Mucosa of descending colon (tissue), 3 donors: ENCODE measurements around the gene FBXO10. TPM values are rescaled to one million over a fixed set of nuclear protein-coding genes. Genes with fewer than 3 reads are reported as not detected.

Experiments
- ATAC-seq: fragments of 200-7000 bp; cut with Tn5 transposase; one replicate; pipeline ENCODE4 v1.9.1; 2020; ENCODE audit warnings: mild to moderate bottlenecking, moderate library complexity
- DNase-seq, 3 donors: peaks; one replicate each; pipeline ENCODE4 v3.0.0-alpha.2; 2020
- H3K36me3 ChIP-seq: fragments of 200-600 bp; one replicate; pipeline ENCODE4 v1.8.0; 2021; ENCODE audit warnings: low read depth, mild to moderate bottlenecking
- H3K4me1 ChIP-seq: fragments of 200-600 bp; one replicate; pipeline ENCODE4 v1.8.0; 2021; ENCODE audit warnings: low read depth, mild to moderate bottlenecking
- H3K4me3 ChIP-seq: fragments of 200-600 bp; one replicate; pipeline ENCODE4 v1.8.0; 2021; ENCODE audit warnings: mild to moderate bottlenecking
- H3K9me3 ChIP-seq: fragments of 200-600 bp; one replicate; pipeline ENCODE4 v1.8.0; 2021; ENCODE audit warnings: mild to moderate bottlenecking
- intact Hi-C, 2 donors: fragments of 100-400 bp; cut with DNase I in 1 of 2; cut with micrococcal nuclease in 1 of 2; formaldehyde crosslinking; loops; one replicate each; pipeline versions ENCODE4 v1.11.0 to v1.11.1; 2022; cut with DNase I, micrococcal nuclease
- total RNA-seq, 3 donors: library from RNA; stranded (reverse); fragmentation: NEBNext Ultra II Directional in 2 of 3; extraction: Animal tissue kit (Norgen Biotek cat#: 25700) in 2 of 3; gene quantifications; one replicate each; pipeline versions ENCODE4 v1.2.1 to v1.2.4, GENCODE V29; 2021 to 2023
- TF ChIP-seq, protein P1 (sequence below): fragments of 200-600 bp; IDR thresholded peaks from one replicate; pipeline ENCODE4 v1.8.0; 2022; ENCODE audit warnings: antibody characterized with exemption, mild to moderate bottlenecking
- donor health status: DM: no; HTN: no; CAD: no; lungs with moderate emphysema.
- donor health status: DM: no; HTN: no; CAD: no.
- donor health status: DM: no; HTN: yes; CAD: no.

FBXO10 gene
- total RNA-seq, 3 donors from 2014 or later = 3.4 to 15.9 (median 4.6) TPM

DNA sequence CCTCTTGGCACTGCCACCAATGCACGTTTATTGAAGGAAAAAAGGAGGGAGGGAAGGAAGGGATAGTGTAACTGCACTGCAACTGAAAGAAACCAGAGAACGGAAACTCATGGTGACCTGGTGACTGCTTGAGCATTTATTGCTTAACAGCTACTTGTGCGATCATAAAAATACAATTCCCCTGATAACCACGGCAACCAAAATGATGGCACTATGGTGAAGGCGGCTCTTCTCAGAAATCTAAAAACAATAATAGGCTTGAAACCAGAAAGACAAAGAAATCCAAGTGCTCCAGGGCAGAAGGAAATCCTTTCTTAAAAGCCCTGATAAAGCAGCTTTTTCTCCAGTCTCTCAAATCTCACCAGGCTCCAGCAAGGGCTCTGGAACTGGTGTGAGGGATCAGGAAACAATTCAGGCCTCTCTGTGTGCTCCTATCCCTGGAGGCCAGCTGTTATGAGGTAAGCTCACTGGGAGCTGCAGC, 1.9 kb downstream of the FBXO10 start:
- Histone ChIP-seq H3K4me3 (no peak overlapping the region), H3K36me3 (no peaks in the 10 kb centered on the region), H3K9me3 (no peaks in the 10 kb centered on the region), H3K4me1 (peaks cover 18% of the 10 kb centered on the region)
- TF ChIP-seq, protein P1, sequence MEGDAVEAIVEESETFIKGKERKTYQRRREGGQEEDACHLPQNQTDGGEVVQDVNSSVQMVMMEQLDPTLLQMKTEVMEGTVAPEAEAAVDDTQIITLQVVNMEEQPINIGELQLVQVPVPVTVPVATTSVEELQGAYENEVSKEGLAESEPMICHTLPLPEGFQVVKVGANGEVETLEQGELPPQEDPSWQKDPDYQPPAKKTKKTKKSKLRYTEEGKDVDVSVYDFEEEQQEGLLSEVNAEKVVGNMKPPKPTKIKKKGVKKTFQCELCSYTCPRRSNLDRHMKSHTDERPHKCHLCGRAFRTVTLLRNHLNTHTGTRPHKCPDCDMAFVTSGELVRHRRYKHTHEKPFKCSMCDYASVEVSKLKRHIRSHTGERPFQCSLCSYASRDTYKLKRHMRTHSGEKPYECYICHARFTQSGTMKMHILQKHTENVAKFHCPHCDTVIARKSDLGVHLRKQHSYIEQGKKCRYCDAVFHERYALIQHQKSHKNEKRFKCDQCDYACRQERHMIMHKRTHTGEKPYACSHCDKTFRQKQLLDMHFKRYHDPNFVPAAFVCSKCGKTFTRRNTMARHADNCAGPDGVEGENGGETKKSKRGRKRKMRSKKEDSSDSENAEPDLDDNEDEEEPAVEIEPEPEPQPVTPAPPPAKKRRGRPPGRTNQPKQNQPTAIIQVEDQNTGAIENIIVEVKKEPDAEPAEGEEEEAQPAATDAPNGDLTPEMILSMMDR = no peak
- intact Hi-C loops = no loop called here
- DNase-seq = no peak
- ATAC-seq = peak; percentile 61

DNA sequence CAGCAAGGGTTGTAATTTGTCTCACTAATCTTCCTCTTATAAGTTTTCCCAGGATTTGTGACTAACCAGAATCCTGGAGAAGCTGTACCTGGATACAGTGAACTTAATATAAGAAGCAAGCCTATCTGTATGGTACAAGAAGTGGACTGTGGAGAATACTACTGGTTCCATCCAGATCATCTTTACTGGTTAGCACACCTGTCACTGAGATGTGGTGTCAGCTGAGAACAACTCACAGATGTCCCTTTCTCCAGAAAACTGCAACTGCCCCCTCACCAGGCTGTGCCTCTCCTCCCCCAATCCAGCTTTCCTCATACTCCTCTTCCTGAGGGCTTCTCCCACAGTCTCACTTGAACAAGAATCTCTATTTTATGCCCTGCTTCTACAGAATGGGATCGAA, 4.9 kb downstream of the FBXO10 start:
- intact Hi-C loops = no loop called here
- ATAC-seq (no peak), DNase-seq (no peak)
- H3K4me1 ChIP-seq = peaks cover 14% of the 10 kb centered on the region
- no peaks in the 10 kb centered on the region for H3K36me3 ChIP-seq
- TF ChIP-seq, protein P1 = no peak
- no peaks in the 10 kb centered on the region for H3K9me3 ChIP-seq
- no peak overlapping the region for H3K4me3 ChIP-seq

DNA sequence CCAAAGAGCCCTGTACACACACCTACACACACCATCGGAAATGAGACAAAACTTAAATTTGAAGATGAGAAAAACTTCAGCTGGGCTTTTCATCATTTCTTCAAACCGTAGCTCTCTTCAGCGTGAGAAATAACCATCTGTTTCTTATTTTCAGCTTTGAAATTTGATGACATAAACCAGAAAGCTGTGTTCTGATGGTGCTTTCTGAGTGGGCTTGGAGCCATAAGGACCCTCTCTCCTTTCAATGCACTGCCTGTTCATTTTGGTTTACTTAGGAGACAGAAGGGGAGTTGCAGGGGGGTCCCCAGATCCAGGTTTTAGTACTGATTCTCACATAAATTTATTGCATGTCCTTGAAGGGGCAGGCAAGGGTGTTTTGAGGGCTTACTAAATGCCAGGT, 9.5 kb downstream of the FBXO10 start:
- H3K9me3 ChIP-seq = peaks cover 8% of the 10 kb centered on the region
- TF ChIP-seq, protein P1 = no peak
- intact Hi-C loops = no loop called here
- H3K36me3 ChIP-seq = no peaks in the 10 kb centered on the region
- no peak overlapping the region for H3K4me3 ChIP-seq
- ATAC-seq = no peak
- DNase-seq = no peak
- no peaks in the 10 kb centered on the region for H3K4me1 ChIP-seq

DNA sequence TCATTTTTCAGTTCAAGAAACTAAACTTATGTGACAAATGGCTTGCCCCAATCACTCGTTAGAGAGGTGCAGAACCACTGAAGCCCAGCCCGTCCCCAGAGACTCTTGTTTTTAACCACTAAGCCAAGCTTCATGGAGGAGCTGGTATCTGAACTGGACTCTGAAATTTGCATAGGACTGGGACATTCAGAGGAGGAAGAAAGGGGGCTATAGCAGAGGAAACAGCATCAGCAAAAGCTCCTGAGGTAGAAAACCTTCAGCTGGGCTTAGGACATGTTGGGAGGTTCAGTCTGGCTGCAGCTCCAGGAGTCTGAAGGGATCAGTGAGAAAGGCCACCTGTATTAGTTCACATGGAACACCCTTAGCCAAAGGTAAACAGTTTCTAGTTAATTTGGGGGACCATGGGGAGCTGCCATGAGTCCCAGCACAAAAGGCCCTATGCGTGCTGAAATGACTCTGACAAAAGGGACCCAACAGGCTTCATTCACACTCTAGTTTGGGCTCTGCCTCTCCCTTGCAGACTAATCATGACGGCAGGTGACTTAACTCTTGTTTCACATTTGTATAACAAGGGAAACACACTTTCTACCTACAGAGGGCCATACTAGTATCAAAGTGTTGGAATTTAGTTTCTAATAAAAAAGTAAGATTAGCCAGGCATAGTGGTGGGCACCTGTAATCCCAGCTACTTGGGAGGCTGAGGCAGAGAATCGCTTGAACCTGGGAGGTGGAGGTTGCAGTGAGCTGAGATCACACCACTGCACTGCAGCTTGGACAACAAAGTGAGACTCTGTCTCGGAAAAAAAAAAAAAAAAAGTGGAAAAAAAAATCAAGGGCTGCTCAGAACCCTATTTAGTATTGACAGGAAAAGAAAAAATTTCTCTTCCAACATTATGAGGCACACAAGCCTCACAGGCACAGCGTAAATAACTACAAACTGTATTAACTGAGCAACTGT, 10.2 kb downstream of the FBXO10 start:
- Histone ChIP-seq H3K36me3 (no peaks in the 10 kb centered on the region), H3K9me3 (peaks cover 8% of the 10 kb centered on the region), H3K4me3 (no peak overlapping the region), H3K4me1 (no peaks in the 10 kb centered on the region)
- ATAC-seq = peak; percentile 57
- intact Hi-C loops = no loop called here
- DNase-seq = no peak
- TF ChIP-seq, protein P1 = no peak

DNA sequence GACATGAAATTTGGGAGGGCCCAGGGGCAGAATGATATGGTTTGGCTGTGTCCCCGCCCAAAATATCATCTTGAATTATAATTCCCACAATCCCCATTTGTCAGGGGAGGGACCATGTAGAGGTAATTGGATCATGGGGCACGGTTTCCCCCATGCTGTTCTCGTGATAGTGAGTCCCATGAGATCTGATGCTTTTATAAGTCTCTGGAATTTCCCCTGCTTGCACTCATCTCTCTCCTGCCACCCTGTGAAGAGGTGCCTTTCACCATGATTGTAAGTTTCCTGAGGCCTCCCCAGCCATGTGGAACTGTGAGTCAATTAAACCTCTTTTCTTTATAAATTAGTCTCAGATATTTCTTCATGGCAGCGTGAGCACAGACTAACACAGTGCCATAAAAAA, 11.3 kb downstream of the FBXO10 start:
- TF ChIP-seq, protein P1 = no peak
- ATAC-seq = no peak
- Histone ChIP-seq H3K4me3 (no peak overlapping the region), H3K9me3 (peaks cover 8% of the 10 kb centered on the region), H3K36me3 (no peaks in the 10 kb centered on the region), H3K4me1 (no peaks in the 10 kb centered on the region)
- intact Hi-C loops = no loop called here
- no peak for DNase-seq
